K562 (cell line): Measurements from ENCODE around the gene ADAMTSL2. TPM values are rescaled to one million over a fixed set of nuclear protein-coding genes. Genes with fewer than 3 reads are reported as not detected.

ENCODE experiments used
- CC2D1A ChIP-seq: fragments of 450-650 bp; IDR thresholded peaks from 2 replicates; pipeline ENCODE4 v1.6.1; 2017; ENCODE audit warnings: mild to moderate bottlenecking
- CCNT2 ChIP-seq: IDR thresholded peaks from 2 replicates; pipeline ENCODE4 v1.6.1; 2011; ENCODE audit warnings: borderline replicate concordance, low read depth, mild to moderate bottlenecking, moderate library complexity, mixed read lengths, low read length; ENCODE audit not compliant: insufficient read length; ENCODE audit errors: extremely low read depth
- ETS2 ChIP-seq: IDR thresholded peaks from 2 replicates; pipeline ENCODE4 v1.6.1; 2016; ENCODE audit warnings: borderline replicate concordance, missing genetic modification characterization, mild to moderate bottlenecking, moderate library complexity, missing compliant biosample characterization; ENCODE audit not compliant: poor library complexity, severe bottlenecking
- FOXA1 ChIP-seq: fragments of 450-650 bp; IDR thresholded peaks from 2 replicates; pipeline ENCODE4 v1.6.1; 2016; ENCODE audit warnings: mild to moderate bottlenecking, borderline replicate concordance
- KDM1A ChIP-seq, 2 experiments: fragments of 450-650 bp; IDR thresholded peaks; 2 replicates each; pipeline ENCODE4 v1.6.1; 2016; ENCODE audit warnings: mild to moderate bottlenecking in 2 of 2
- POLR2AphosphoS5 ChIP-seq: IDR thresholded peaks from 2 replicates; pipeline ENCODE4 v1.6.1; 2011; ENCODE audit warnings: mild to moderate bottlenecking, low read depth, low read length, moderate library complexity; ENCODE audit not compliant: control insufficient read depth, insufficient read depth
- SMAD4 ChIP-seq: fragments of 250-450 bp; sonication (Bioruptor Pico); conservative IDR thresholded peaks from 2 replicates; pipeline ENCODE4 v1.8.0; 2021; ENCODE audit warnings: inconsistent platforms, mild to moderate bottlenecking, moderate library complexity
- SMARCC2 ChIP-seq: fragments of 450-650 bp; IDR thresholded peaks from 2 replicates; pipeline ENCODE4 v1.6.1; 2017; ENCODE audit warnings: antibody characterized with exemption, moderate library complexity, mild to moderate bottlenecking, low read depth
- SOX6 ChIP-seq: fragments of 450-650 bp; IDR thresholded peaks from 2 replicates; pipeline ENCODE4 v1.6.1; 2014; ENCODE audit warnings: mild to moderate bottlenecking
- U2AF2 ChIP-seq: fragments of 200-400 bp; formaldehyde crosslinking; optimal IDR thresholded peaks from 2 replicates; pipeline ENCODE3; 2017; ENCODE audit warnings: low read depth, mild to moderate bottlenecking, low read length
- ZBTB40 ChIP-seq, 2 experiments: fragments of 450-650 bp in 1 of 2; sonication (generic) in 1 of 2; formaldehyde crosslinking in 1 of 2; IDR thresholded peaks; 2 replicates each; pipeline versions ENCODE4 v1.7.1 to v1.9.0; 2016 to 2022; ENCODE audit warnings: inconsistent platforms in 1 of 2, mild to moderate bottlenecking in 1 of 2, missing genetic modification reagents in 1 of 2
- ZNF197 ChIP-seq: fragments of 200-800 bp; sonication (Bioruptor generic); IDR thresholded peaks from 2 replicates; pipeline ENCODE4 v1.6.1; 2016; ENCODE audit warnings: low read depth, missing genetic modification characterization, missing compliant biosample characterization
- ZNF311 ChIP-seq: fragments of 250-450 bp; sonication (Bioruptor Pico); IDR thresholded peaks from 2 replicates; pipeline ENCODE4 v1.4.0; 2020; ENCODE audit warnings: mild to moderate bottlenecking, moderate library complexity
- polyA plus RNA-seq, 8 experiments: library from polyadenylated mRNA; depleted of rRNA in 4 of 8; stranded (reverse) in 5 of 8; unstranded in 3 of 8; fragments of >200 nt; fragmentation: Nextera tagmentation in 2 of 8; fragmentation: Illumina TruSeq in 1 of 8; extraction: Ambion mirVana in 2 of 8; extraction: Trizol in 1 of 8; gene quantifications; 2 replicates each; pipeline versions ENCODE4 v1.2.1 to v1.2.3, GENCODE V29; 2011 to 2014; ENCODE audit warnings: inconsistent platforms in 1 of 8, missing spikeins in 1 of 8
- total RNA-seq, 7 experiments: library from RNA; depleted of rRNA in 6 of 7; stranded (reverse); fragments of >200 nt in 6 of 7; fragmentation: Illumina TruSeq in 2 of 7; extraction: Trizol in 2 of 7; gene quantifications; 2 replicates each; pipeline versions ENCODE4 v1.2.1 to v1.2.3, GENCODE V29; 2011 to 2021; ENCODE audit warnings: low replicate concordance in 1 of 7

Gene ADAMTSL2
- total and polyA plus RNA-seq, 9 of the 15 experiments (the other 6 are each of a cell fraction or from before 2014, with no cell fraction given), result 0.04 TPM; not detected in 8

- TF ChIP-seq ZBTB40 (IDR thresholded peaks at IDR 0.05) (no peak), ZBTB40 (CRISPR knock-in tag; IDR thresholded peaks at IDR 0.05) (no peak), POLR2AphosphoS5 (no peak), SMAD4 (no peak), KDM1A (IDR thresholded peaks at IDR 0.05) (no peak), FOXA1 (no peak), ZNF197 (no peak), U2AF2 (no peak), SOX6 (no peak), SMARCC2 (no peak), CC2D1A (no peak), CCNT2 (no peak), ZNF311 (CRISPR knock-in tag) (no peak), ETS2 (tag) (no peak)
Observed at GRCh38 chr9:133491656-133491925, 42.9 kb upstream of the ADAMTSL2 start (continued).
